Smooth muscle cell (in vitro differentiated cells): Measurements from ENCODE around the gene SERAC1. TPM values are rescaled to one million over a fixed set of nuclear protein-coding genes. Genes with fewer than 3 reads are reported as not detected.
"Not testable (repeated sequence)": the region's sequence is repeated elsewhere in the genome, so short reads cannot be mapped to it uniquely, and the experiment has no call there.

Source experiments
- DNase-seq: peaks from one replicate; lab custom pipeline; 2025; ENCODE audit not compliant: unreplicated experiment; lab: John Stamatoyannopoulos, UW
- H2AFZ ChIP-seq: fragments of 200-600 bp; sonication (generic); 2 replicates; pipeline ENCODE4 v1.6.0; 2016; ENCODE audit warnings: antibody characterized with exemption, low read depth, mild to moderate bottlenecking
- H3F3A ChIP-seq: fragments of 200-600 bp; sonication (generic); 2 replicates; pipeline ENCODE4 v1.6.0; 2017; ENCODE audit warnings: antibody characterized with exemption, low read depth
- H3K27ac ChIP-seq: fragments of 200-600 bp; sonication (generic); 2 replicates; pipeline ENCODE4 v1.5.1; 2016; ENCODE audit warnings: low read depth, mild to moderate bottlenecking
- H3K27me3 ChIP-seq: fragments of 200-600 bp; sonication (generic); 2 replicates; pipeline ENCODE4 v1.6.1; 2016; ENCODE audit warnings: low read depth, mild to moderate bottlenecking
- H3K36me3 ChIP-seq: fragments of 200-600 bp; sonication (generic); 2 replicates; pipeline ENCODE4 v1.5.1; 2016; ENCODE audit warnings: low read depth
- H3K4me1 ChIP-seq: fragments of 200-600 bp; sonication (generic); 2 replicates; pipeline ENCODE4 v1.5.1; 2016; ENCODE audit warnings: low read depth
- H3K4me2 ChIP-seq: fragments of 200-600 bp; sonication (generic); 2 replicates; pipeline ENCODE4 v1.6.0; 2016; ENCODE audit warnings: mild to moderate bottlenecking
- H3K4me3 ChIP-seq: fragments of 200-600 bp; sonication (generic); 2 replicates; pipeline ENCODE4 v1.5.1; 2016; ENCODE audit warnings: mild to moderate bottlenecking
- H3K79me2 ChIP-seq: fragments of 200-600 bp; sonication (generic); 2 replicates; pipeline ENCODE4 v1.6.0; 2016; ENCODE audit warnings: low read depth, mild to moderate bottlenecking
- H3K9ac ChIP-seq: fragments of 200-600 bp; sonication (generic); 2 replicates; pipeline ENCODE4 v1.6.0; 2016; ENCODE audit warnings: low read depth
- H3K9me3 ChIP-seq: fragments of 200-600 bp; sonication (generic); replicated peaks from 2 replicates; pipeline ENCODE4 v1.5.1; 2016; ENCODE audit warnings: low read depth
- H4K20me1 ChIP-seq: fragments of 200-600 bp; sonication (generic); 2 replicates; pipeline ENCODE4 v1.6.0; 2016; ENCODE audit warnings: low read depth
- CTCF ChIP-seq: fragments of 200-600 bp; sonication (generic); IDR thresholded peaks from 2 replicates; pipeline ENCODE4 v1.5.1; 2017; ENCODE audit warnings: borderline replicate concordance, mild to moderate bottlenecking, antibody characterized with exemption; ENCODE audit not compliant: insufficient read depth, poor library complexity, severe bottlenecking
- WGBS: methylation state at CpG from one replicate; pipeline ENCODE4 v1.1.7; 2016; ENCODE audit warnings: low lambda C conversion rate; 5-methylcytosine and 5-hydroxymethylcytosine counted together
- polyA plus RNA-seq: library from polyadenylated mRNA; unstranded; fragments of >200 nt; fragmentation: Nextera tagmentation; extraction: Ambion mirVana; gene quantifications from 2 replicates; pipeline ENCODE4 v1.2.1, GENCODE V29; 2016
- total RNA-seq: library from RNA; depleted of rRNA; stranded (reverse); fragments of >200 nt; gene quantifications from 2 replicates; pipeline ENCODE4 v1.2.3, GENCODE V29; 2014

Gene SERAC1
- total and polyA plus RNA-seq, 2 experiments from 2014 or later, result 2.6 to 5.6 TPM

- H3K9me3 ChIP-seq, result no peaks in the 10 kb centered on the region
- H3K4me3 ChIP-seq, result no peak overlapping the region
- no peaks in the 10 kb centered on the region for H3K4me1 ChIP-seq
- 98% methylated on average over 3 of the region's 3 CpGs for WGBS
- H3K79me2 ChIP-seq, result no peaks in the 10 kb centered on the region
- no peaks in the 10 kb centered on the region for H3K36me3 ChIP-seq
- H3K27ac ChIP-seq, result no peak overlapping the region
- H3K27me3 ChIP-seq, result no peaks in the 10 kb centered on the region
- H4K20me1 ChIP-seq, result peaks cover 16% of the 10 kb centered on the region
- no peak overlapping the region for H2AFZ ChIP-seq
- no peak for DNase-seq
- no peak for TF ChIP-seq CTCF
- no peak overlapping the region for H3K4me2 ChIP-seq
- H3F3A ChIP-seq, result no peaks in the 10 kb centered on the region
- H3K9ac ChIP-seq, result no peak overlapping the region
Measured at GRCh38 chr6:158188591-158188990, 20.5 kb upstream of the SERAC1 start.

- Histone ChIP-seq H3K27ac (peak overlapping the region; percentile 47), H3K4me2 (no peak overlapping the region), H3K9me3 (no peaks in the 10 kb centered on the region), H4K20me1 (peaks cover 16% of the 10 kb centered on the region), H3K9ac (no peak overlapping the region), H3K4me3 (no peak overlapping the region), H2AFZ (no peak overlapping the region), H3K79me2 (peaks cover 3% of the 10 kb centered on the region), H3K36me3 (no peaks in the 10 kb centered on the region), H3K27me3 (no peaks in the 10 kb centered on the region), H3K4me1 (peaks cover 3% of the 10 kb centered on the region), H3F3A (no peaks in the 10 kb centered on the region)
- no peak for DNase-seq
- no peak for TF ChIP-seq CTCF
- 85% methylated on average over 8 of the region's 8 CpGs for WGBS
Measured at GRCh38 chr6:158185729-158186456, 17.8 kb upstream of the SERAC1 start.

- no peak for DNase-seq
Measured at GRCh38 chr6:158184608-158185007, 16.5 kb upstream of the SERAC1 start.

GRCh38 chr6:158183174-158183972 is 15.3 kb upstream of the SERAC1 start:
- not testable (repeated sequence) for H3K9ac ChIP-seq, H3K79me2 ChIP-seq, H3K4me2 ChIP-seq, H3K36me3 ChIP-seq, H3K4me3 ChIP-seq, H3K9me3 ChIP-seq, H3K27me3 ChIP-seq, H3K27ac ChIP-seq, H3K4me1 ChIP-seq, H3F3A ChIP-seq, DNase-seq, H2AFZ ChIP-seq
- 68% methylated on average over 16 of the region's 16 CpGs for WGBS
- H4K20me1 ChIP-seq, result peaks cover 14% of the 10 kb centered on the region

More at GRCh38 chr6:158184608-158185007, 16.5 kb upstream of the SERAC1 start:
- H4K20me1 ChIP-seq, result peaks cover 16% of the 10 kb centered on the region
- no peaks in the 10 kb centered on the region for H3F3A ChIP-seq
- no peaks in the 10 kb centered on the region for H3K36me3 ChIP-seq
- no peaks in the 10 kb centered on the region for H3K9me3 ChIP-seq
- no peak overlapping the region for H3K9ac ChIP-seq
- TF ChIP-seq CTCF, result no peak
- no peak overlapping the region for H3K4me3 ChIP-seq
- no peaks in the 10 kb centered on the region for H3K27me3 ChIP-seq
- no peak overlapping the region for H3K27ac ChIP-seq
- H3K79me2 ChIP-seq, result peaks cover 3% of the 10 kb centered on the region
- H3K4me1 ChIP-seq, result peaks cover 3% of the 10 kb centered on the region
- H2AFZ ChIP-seq, result no peak overlapping the region
- H3K4me2 ChIP-seq, result no peak overlapping the region

- H3K4me3 ChIP-seq, H3K9ac ChIP-seq, H3K4me1 ChIP-seq, H3K4me2 ChIP-seq, H4K20me1 ChIP-seq, H3K27me3 ChIP-seq, H3F3A ChIP-seq, H3K27ac ChIP-seq, H3K9me3 ChIP-seq, H3K36me3 ChIP-seq, DNase-seq, H2AFZ ChIP-seq: not testable (repeated sequence)
- WGBS, result 100% methylated on average over 3 of the region's 3 CpGs
- peaks cover 10% of the 10 kb centered on the region for H3K79me2 ChIP-seq
Measured at GRCh38 chr6:158177712-158178111, 9.7 kb upstream of the SERAC1 start.
